ENCODE results near the gene LPA. TPM values are rescaled to one million over a fixed set of nuclear protein-coding genes. Genes with fewer than 3 reads are reported as not detected.
"Not testable (repeated sequence)": the region's sequence is repeated elsewhere in the genome, so short reads cannot be mapped to it uniquely, and the experiment has no call there.

The LPA gene
- total RNA-seq, 2 donors from 2014 or later = not detected

GRCh38 chr6:160685101-160685761, 21.2 kb upstream of the LPA start:
- H3K27ac Mint-ChIP-seq; ATAC-seq (replicated peaks); H3K9me3 Mint-ChIP-seq; H3K4me1 Mint-ChIP-seq; H3K27me3 Mint-ChIP-seq; H3K36me3 Mint-ChIP-seq (ENCODE audit: low read depth); H3K4me3 Mint-ChIP-seq: not testable (repeated sequence)

GRCh38 chr6:160679402-160679769, 15.3 kb upstream of the LPA start:
- Mint-ChIP-seq H3K27me3 (peaks cover 13% of the 10 kb centered on the region), H3K9me3 (no peaks in the 10 kb centered on the region), H3K4me1 (no peaks in the 10 kb centered on the region), H3K27ac (no peak overlapping the region), H3K36me3 (ENCODE audit: low read depth) (no peaks in the 10 kb centered on the region), H3K4me3 (no peak overlapping the region)
- no peak for ATAC-seq (replicated peaks)

GRCh38 chr6:160678744-160679401, 14.8 kb upstream of the LPA start:
- Mint-ChIP-seq H3K9me3 (no peaks in the 10 kb centered on the region), H3K36me3 (ENCODE audit: low read depth) (no peaks in the 10 kb centered on the region), H3K4me1 (no peaks in the 10 kb centered on the region), H3K27ac (no peak overlapping the region), H3K27me3 (peaks cover 13% of the 10 kb centered on the region), H3K4me3 (no peak overlapping the region)
- no peak for ATAC-seq (replicated peaks)

- Mint-ChIP-seq H3K9me3 (peaks cover 2% of the 10 kb centered on the region), H3K36me3 (ENCODE audit: low read depth) (no peaks in the 10 kb centered on the region), H3K27me3 (peaks cover 12% of the 10 kb centered on the region), H3K27ac (no peak overlapping the region), H3K4me1 (no peaks in the 10 kb centered on the region), H3K4me3 (no peak overlapping the region)
- no peak for ATAC-seq (replicated peaks)
Observed at GRCh38 chr6:160678230-160678629, 14.2 kb upstream of the LPA start.

GRCh38 chr6:160676418-160676817, 12.3 kb upstream of the LPA start:
- Mint-ChIP-seq H3K27me3 (peaks cover 28% of the 10 kb centered on the region), H3K9me3 (peaks cover 10% of the 10 kb centered on the region)
- not testable (repeated sequence) for H3K4me1 Mint-ChIP-seq; H3K36me3 Mint-ChIP-seq (ENCODE audit: low read depth); ATAC-seq (replicated peaks); H3K27ac Mint-ChIP-seq; H3K4me3 Mint-ChIP-seq

- H3K27me3 Mint-ChIP-seq = peaks cover 27% of the 10 kb centered on the region
- ATAC-seq (replicated peaks) = no peak
- no peak overlapping the region for H3K4me3 Mint-ChIP-seq
- peaks cover 10% of the 10 kb centered on the region for H3K9me3 Mint-ChIP-seq
- no peaks in the 10 kb centered on the region for H3K36me3 Mint-ChIP-seq (ENCODE audit: low read depth)
- no peak overlapping the region for H3K27ac Mint-ChIP-seq
- no peaks in the 10 kb centered on the region for H3K4me1 Mint-ChIP-seq
Observed at GRCh38 chr6:160668589-160668988, 4.5 kb upstream of the LPA start.

GRCh38 chr6:160667639-160668481, 3.8 kb upstream of the LPA start:
- Mint-ChIP-seq H3K9me3 (peaks cover 6% of the 10 kb centered on the region), H3K27me3 (peaks cover 25% of the 10 kb centered on the region), H3K4me1 (no peaks in the 10 kb centered on the region), H3K27ac (no peak overlapping the region), H3K4me3 (no peak overlapping the region), H3K36me3 (ENCODE audit: low read depth) (no peaks in the 10 kb centered on the region)
- ATAC-seq (replicated peaks) = no peak

- H3K36me3 Mint-ChIP-seq (ENCODE audit: low read depth) = no peaks in the 10 kb centered on the region
Observed at GRCh38 chr6:160662842-160663241, 1.2 kb downstream of the LPA start.

GRCh38 chr6:160662429-160662828, 1.6 kb downstream of the LPA start:
- Mint-ChIP-seq H3K27me3 (peaks cover 23% of the 10 kb centered on the region), H3K9me3 (no peaks in the 10 kb centered on the region), H3K36me3 (ENCODE audit: low read depth) (no peaks in the 10 kb centered on the region), H3K27ac (no peak overlapping the region), H3K4me3 (no peak overlapping the region), H3K4me1 (no peaks in the 10 kb centered on the region)
- ATAC-seq (replicated peaks) = no peak

More at GRCh38 chr6:160662842-160663241, 1.2 kb downstream of the LPA start:
- Mint-ChIP-seq H3K4me1 (no peaks in the 10 kb centered on the region), H3K9me3 (no peaks in the 10 kb centered on the region), H3K27me3 (peaks cover 23% of the 10 kb centered on the region), H3K27ac (no peak overlapping the region), H3K4me3 (no peak overlapping the region)
- ATAC-seq (replicated peaks) = no peak

GRCh38 chr6:160661216-160661615, 2.9 kb downstream of the LPA start:
- ATAC-seq (replicated peaks) = no peak
- no peak overlapping the region for H3K27ac Mint-ChIP-seq
- peaks cover 23% of the 10 kb centered on the region for H3K27me3 Mint-ChIP-seq
- no peak overlapping the region for H3K4me3 Mint-ChIP-seq
- peaks cover 4% of the 10 kb centered on the region for H3K9me3 Mint-ChIP-seq
- no peaks in the 10 kb centered on the region for H3K4me1 Mint-ChIP-seq
- no peaks in the 10 kb centered on the region for H3K36me3 Mint-ChIP-seq (ENCODE audit: low read depth)

- ATAC-seq (replicated peaks) = no peak
- H3K9me3 Mint-ChIP-seq = peaks cover 4% of the 10 kb centered on the region
- no peaks in the 10 kb centered on the region for H3K4me1 Mint-ChIP-seq
- H3K36me3 Mint-ChIP-seq (ENCODE audit: low read depth) = no peaks in the 10 kb centered on the region
- peaks cover 20% of the 10 kb centered on the region for H3K27me3 Mint-ChIP-seq
- H3K4me3 Mint-ChIP-seq = no peak overlapping the region
- H3K27ac Mint-ChIP-seq = no peak overlapping the region
Observed at GRCh38 chr6:160659562-160659961, 4.5 kb downstream of the LPA start.

GRCh38 chr6:160634706-160635105, 29.4 kb downstream of the LPA start:
- Mint-ChIP-seq H3K4me3 (no peak overlapping the region), H3K9me3 (no peaks in the 10 kb centered on the region), H3K27ac (no peak overlapping the region), H3K4me1 (no peaks in the 10 kb centered on the region), H3K27me3 (no peaks in the 10 kb centered on the region), H3K36me3 (ENCODE audit: low read depth) (no peaks in the 10 kb centered on the region)
- ATAC-seq (replicated peaks) = no peak

GRCh38 chr6:160595838-160596832, 67.9 kb downstream of the LPA start:
- Mint-ChIP-seq H3K4me3 (no peak overlapping the region), H3K27ac (no peak overlapping the region), H3K36me3 (ENCODE audit: low read depth) (no peaks in the 10 kb centered on the region), H3K27me3 (peaks cover 32% of the 10 kb centered on the region), H3K4me1 (no peaks in the 10 kb centered on the region), H3K9me3 (no peaks in the 10 kb centered on the region)
- ATAC-seq (replicated peaks) = no peak

GRCh38 chr6:160595297-160595696, 68.8 kb downstream of the LPA start:
- not testable (repeated sequence) for ATAC-seq (replicated peaks); H3K36me3 Mint-ChIP-seq (ENCODE audit: low read depth); H3K27ac Mint-ChIP-seq; H3K9me3 Mint-ChIP-seq; H3K4me1 Mint-ChIP-seq; H3K4me3 Mint-ChIP-seq
- H3K27me3 Mint-ChIP-seq = peaks cover 31% of the 10 kb centered on the region

Data from activated T-helper 17 cell treated with anti-CD3 and anti-CD28 coated beads, Interleukin-2, amount 50 U/mL, for 72 hours (primary cell).